Hair follicular keratinocyte (primary cell): ENCODE measurements around the gene FUOM. TPM values are rescaled to one million over a fixed set of nuclear protein-coding genes. Genes with fewer than 3 reads are reported as not detected.

Experiments
- total RNA-seq: library from RNA; depleted of rRNA; stranded (reverse); fragments of >200 nt; gene quantifications from 2 replicates; pipeline ENCODE4 v1.2.3, GENCODE V29; 2015

FUOM gene
- total RNA-seq, result 17.5 and 28.8 TPM in 2 replicates

GRCh38 chr10:133357285-133358161, at the start of gene FUOM:
Gene FUOM, minus strand, starts transcription at chr10:133358019. Its CDS starts 12 bp downstream, at chr10:133358007.

GRCh38 chr10:133394064-133394663, 36.3 kb upstream of the FUOM start, which contains the start of gene MTG1:
Gene MTG1, plus strand, starts transcription at chr10:133394157. Its CDS starts 64 bp downstream, at chr10:133394221.

DNA sequence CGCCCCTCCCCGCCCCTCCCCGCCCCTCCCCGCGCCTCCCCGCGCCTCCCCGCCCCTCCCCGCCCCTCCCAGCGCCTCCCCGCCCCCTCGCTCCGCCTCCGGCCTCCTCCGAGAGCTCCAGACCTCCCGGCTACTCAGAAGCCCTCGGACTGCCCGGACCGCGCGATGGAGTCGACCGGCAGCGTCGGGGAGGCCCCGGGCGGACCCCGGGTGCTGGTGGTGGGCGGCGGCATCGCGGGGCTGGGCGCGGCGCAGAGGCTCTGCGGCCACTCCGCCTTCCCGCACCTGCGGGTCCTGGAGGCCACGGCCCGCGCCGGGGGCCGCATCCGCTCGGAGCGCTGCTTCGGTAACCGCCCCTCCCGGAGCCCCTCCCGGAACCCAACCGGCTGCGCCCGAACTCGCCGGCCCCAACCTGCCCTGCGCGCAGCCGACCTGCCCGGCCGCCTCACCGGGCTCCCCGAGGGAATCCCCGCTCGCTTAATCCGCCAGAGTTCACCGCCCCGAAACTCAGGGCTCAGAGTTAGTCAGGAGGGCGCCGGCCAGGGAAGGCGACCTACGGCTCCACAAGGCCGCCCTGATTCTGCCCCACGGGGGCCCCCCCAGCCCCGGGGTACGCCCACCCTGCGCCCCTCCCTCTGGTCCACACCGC, 21.5 kb upstream of the FUOM start, which contains the start of gene PAOX:
TSS of gene PAOX (plus strand) at position 111 of the 649 bp plus-strand sequence. CDS start at position 166, 55 bp downstream.

DNA sequence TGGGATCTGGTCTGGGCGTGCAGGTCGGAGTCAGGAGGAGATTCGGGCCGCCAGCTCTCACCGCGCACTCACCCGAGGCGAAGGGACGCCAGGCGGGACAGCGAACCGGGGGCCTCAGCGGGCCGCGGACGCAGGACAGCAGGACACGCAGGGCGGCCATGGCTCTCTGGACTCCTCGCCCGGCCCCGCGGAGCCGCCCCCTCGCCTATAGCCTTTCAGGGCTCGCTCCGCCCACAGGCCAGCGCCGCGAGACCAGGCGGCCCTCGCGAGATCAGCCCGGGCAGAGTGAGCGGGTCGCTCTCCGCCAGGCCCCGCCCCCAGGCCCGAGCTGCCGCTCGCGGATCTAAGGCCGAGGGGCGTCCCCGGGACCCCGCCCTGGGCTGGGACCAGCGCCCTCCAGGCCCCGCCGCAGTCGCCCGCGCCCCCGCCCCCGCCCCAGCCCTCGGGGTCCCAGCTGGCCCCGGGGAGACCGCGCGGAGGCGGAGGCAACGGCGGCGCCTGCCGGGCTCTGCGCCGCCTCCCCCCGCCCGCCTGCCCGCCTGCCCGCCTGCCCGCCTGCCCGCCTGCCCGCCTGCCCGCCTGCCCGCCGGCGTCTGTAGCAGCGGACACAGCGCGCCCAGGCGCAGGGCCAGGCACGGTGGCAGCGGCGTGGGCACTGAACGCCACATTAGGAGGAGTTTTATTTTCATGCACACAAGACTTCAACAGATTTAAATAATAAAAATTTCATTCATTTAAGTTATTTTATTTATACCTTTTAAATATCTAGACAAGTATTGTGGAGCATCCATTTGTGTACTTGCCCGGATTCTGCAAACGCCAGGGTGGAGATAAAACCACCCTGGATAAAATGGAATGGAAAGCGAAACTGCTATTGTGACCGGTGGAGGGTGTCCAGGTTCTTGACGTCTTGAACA, 15.6 kb upstream of the FUOM start, which contains the start of gene ECHS1:
TSS of gene ECHS1 (minus strand) at position 181 of the 917 bp plus-strand sequence. CDS start at position 160, 21 bp downstream.

GRCh38 chr10:133336577-133337369, 21.0 kb downstream of the FUOM start, which contains the start of gene CALY:
Gene CALY, minus strand, starts transcription at chr10:133336896. Its CDS starts 7,907 bp downstream, at chr10:133328989.

GRCh38 chr10:133308421-133309099, 49.3 kb downstream of the FUOM start, which contains the start of the genes TUBGCP2 and ZNF511:
Gene TUBGCP2, minus strand, starts transcription at chr10:133308872. Its CDS starts 5,931 bp downstream, at chr10:133302941.
Gene ZNF511, plus strand, starts transcription at chr10:133308914. Its CDS starts 30 bp downstream, at chr10:133308944.

Other genes starting within 250 kb of the FUOM start
- gene KNDC1, start 197.8 kb downstream of the FUOM start, total RNA-seq, result not detected in 2 replicates
- gene UTF1, start 127.8 kb downstream of the FUOM start, total RNA-seq, result not detected in 2 replicates
- not detected in 2 replicates for gene VENTX, start 120.2 kb downstream of the FUOM start, total RNA-seq
- 115 and 143 TPM in 2 replicates for gene ADAM8, start 81.2 kb downstream of the FUOM start, total RNA-seq
- gene TUBGCP2, start 49.1 kb downstream of the FUOM start, total RNA-seq, result 53.7 and 67.2 TPM in 2 replicates
- gene ZNF511, start 49.1 kb downstream of the FUOM start, total RNA-seq, result 28.1 and 38.3 TPM in 2 replicates
- gene CALY, start 21.1 kb downstream of the FUOM start, total RNA-seq, result not detected in 2 replicates
- gene PRAP1, start 10.6 kb downstream of the FUOM start, total RNA-seq, result not detected in 2 replicates
- gene ECHS1, start 15.3 kb upstream of the FUOM start, total RNA-seq, result 89.7 and 125 TPM in 2 replicates
- gene PAOX, start 21.2 kb upstream of the FUOM start, total RNA-seq, result 2.5 and 6.9 TPM in 2 replicates
- gene MTG1, start 36.1 kb upstream of the FUOM start, total RNA-seq, result 14.3 and 20.4 TPM in 2 replicates
- gene SPRN, start 66.6 kb upstream of the FUOM start, total RNA-seq, result 0.16 TPM in 1 of 2 replicates, not detected in the other
- 0.30 and 0.31 TPM in 2 replicates for gene SCART1, start 95.9 kb upstream of the FUOM start, total RNA-seq
- gene CYP2E1, start 169.3 kb upstream of the FUOM start, total RNA-seq, result not detected in 2 replicates
- gene SYCE1, start 207.6 kb upstream of the FUOM start, total RNA-seq, result 0.42 TPM in 1 of 2 replicates, not detected in the other